LNCAP (cell line): ENCODE results near the gene FAM171A1.

Experiments
- TF ChIP-seq, protein P1 (sequence below): fragments of 450-650 bp; IDR thresholded peaks from 2 replicates; pipeline ENCODE4 v1.5.1; 2017; ENCODE audit warnings: mild to moderate bottlenecking

FAM171A1 gene

DNA sequence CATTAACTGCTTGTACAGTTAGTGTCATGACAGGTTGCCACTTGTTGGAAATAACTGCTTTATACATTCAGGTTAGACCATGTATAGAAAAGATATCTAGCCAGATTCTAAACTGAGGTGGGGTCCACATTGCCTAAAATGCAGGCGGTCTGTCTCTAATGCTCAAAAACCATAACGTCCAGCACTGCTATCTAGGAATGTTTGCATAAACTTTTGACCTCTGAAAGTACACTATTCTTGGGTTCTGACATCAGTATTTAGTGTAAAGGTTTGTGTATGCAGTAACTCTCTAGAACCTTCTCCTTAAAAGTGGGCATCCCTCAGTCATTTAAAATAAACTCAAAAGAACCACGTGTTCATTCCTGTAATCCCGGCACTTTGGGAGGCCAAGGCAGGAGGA lies 10.3 kb upstream of the FAM171A1 start:
- TF ChIP-seq, protein P1, sequence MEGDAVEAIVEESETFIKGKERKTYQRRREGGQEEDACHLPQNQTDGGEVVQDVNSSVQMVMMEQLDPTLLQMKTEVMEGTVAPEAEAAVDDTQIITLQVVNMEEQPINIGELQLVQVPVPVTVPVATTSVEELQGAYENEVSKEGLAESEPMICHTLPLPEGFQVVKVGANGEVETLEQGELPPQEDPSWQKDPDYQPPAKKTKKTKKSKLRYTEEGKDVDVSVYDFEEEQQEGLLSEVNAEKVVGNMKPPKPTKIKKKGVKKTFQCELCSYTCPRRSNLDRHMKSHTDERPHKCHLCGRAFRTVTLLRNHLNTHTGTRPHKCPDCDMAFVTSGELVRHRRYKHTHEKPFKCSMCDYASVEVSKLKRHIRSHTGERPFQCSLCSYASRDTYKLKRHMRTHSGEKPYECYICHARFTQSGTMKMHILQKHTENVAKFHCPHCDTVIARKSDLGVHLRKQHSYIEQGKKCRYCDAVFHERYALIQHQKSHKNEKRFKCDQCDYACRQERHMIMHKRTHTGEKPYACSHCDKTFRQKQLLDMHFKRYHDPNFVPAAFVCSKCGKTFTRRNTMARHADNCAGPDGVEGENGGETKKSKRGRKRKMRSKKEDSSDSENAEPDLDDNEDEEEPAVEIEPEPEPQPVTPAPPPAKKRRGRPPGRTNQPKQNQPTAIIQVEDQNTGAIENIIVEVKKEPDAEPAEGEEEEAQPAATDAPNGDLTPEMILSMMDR, result no peak

GRCh38 chr10:15379078-15379477 lies 8.0 kb upstream of the FAM171A1 start:
- TF ChIP-seq, protein P1, result no peak

DNA sequence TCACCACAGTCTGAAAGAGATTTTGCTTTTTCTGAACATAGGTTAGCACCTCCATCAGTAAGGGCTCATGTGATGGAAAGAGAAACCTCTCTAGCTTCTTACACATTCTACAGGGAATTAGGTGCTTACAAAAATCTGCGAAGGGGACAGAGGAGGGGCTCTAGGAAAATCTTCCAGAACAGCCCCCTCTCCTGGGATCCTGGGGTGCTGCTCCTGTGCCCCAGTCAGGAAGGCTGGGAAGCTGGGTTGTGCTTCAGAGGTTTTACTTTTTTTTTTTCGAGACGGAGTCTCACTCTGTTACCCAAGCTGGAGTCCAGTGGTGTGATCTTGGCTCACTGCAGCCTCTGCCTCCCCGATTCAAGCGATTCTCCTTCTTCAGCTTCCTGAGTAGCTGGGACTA lies 7.5 kb upstream of the FAM171A1 start:
- TF ChIP-seq, protein P1, result no peak

GRCh38 chr10:15374566-15374965 lies 3.5 kb upstream of the FAM171A1 start:
- TF ChIP-seq, protein P1, result no peak

- TF ChIP-seq, protein P1, result no peak
Measured at GRCh38 chr10:15374156-15374555, 3.1 kb upstream of the FAM171A1 start.

GRCh38 chr10:15373199-15373598 lies 2.1 kb upstream of the FAM171A1 start:
- TF ChIP-seq, protein P1, result no peak

DNA sequence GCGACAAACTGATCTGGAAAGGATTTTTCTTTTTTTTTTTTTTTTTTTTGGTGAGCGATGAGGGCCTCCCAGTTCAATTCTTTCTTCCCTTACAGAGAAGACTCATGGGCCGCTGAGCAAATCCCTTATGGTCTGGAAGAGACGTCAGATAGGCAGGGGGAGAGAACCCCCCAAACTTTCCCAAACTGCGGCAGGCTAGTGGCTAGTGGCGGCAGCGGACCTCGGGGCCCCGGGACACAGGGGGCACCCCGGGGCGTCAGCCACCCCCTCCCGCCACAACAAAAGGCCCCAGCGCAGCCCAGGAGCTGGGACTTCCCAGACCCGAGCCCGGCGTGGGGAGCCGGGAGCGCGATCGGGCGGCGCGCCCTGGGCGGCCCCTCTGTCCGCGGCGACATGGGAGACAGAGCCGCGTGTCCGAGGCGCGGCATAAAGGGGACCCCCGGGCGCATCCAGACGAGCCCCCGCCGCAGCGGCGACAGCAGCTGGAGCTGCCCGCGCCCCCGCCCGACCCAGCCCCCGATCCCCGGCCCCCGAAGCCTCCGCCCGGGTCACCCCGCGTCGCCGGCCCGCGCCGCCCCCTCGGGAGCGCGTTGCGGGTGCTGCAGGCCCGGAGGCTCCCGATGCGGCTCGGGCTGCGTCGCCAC lies 755 bp downstream of the FAM171A1 start:
- TF ChIP-seq, protein P1, result no peak
